ENCODE measurements around the gene VTI1A. TPM values are rescaled to one million over a fixed set of nuclear protein-coding genes. Genes with fewer than 3 reads are reported as not detected.

The VTI1A gene
- total RNA-seq, 6 donors from 2014 or later = 29.5 to 247 (median 43.0) TPM

GRCh38 chr10:112766636-112767035 lies 319.6 kb downstream of the VTI1A start:
- no peak overlapping the region for H3K27ac ChIP-seq
- no peak overlapping the region for H3K4me3 ChIP-seq
- TF ChIP-seq EP300 (IDR thresholded peaks at IDR 0.05) (no peak), POLR2A (IDR thresholded peaks at IDR 0.05) (no peak), POLR2AphosphoS5 (IDR thresholded peaks at IDR 0.05) (no peak), CTCF (IDR thresholded peaks at IDR 0.05) (no peak)
- H3K9me3 ChIP-seq = no peaks in the 10 kb centered on the region
- no peaks in the 10 kb centered on the region for H3K27me3 ChIP-seq
- no peaks in the 10 kb centered on the region for H3K36me3 ChIP-seq
- H3K4me1 ChIP-seq = no peaks in the 10 kb centered on the region
- 66 to 68% methylated on average over 2 of the region's 2 CpGs for WGBS, 2 donors
- DNase-seq (no peak), ATAC-seq (ENCODE audit: low FRiP score in 2 of 2) (no peak)

- WGBS, 2 donors = 82 to 85% methylated on average over 2 of the region's 2 CpGs
- Histone ChIP-seq H3K27me3 (no peaks in the 10 kb centered on the region), H3K4me1 (no peaks in the 10 kb centered on the region), H3K36me3 (no peaks in the 10 kb centered on the region), H3K4me3 (no peak overlapping the region), H3K27ac (no peak overlapping the region), H3K9me3 (no peaks in the 10 kb centered on the region)
- ATAC-seq (ENCODE audit: low FRiP score in 2 of 2) = no peak
- DNase-seq = no peak
- TF ChIP-seq CTCF (IDR thresholded peaks at IDR 0.05) = no peak
These were observed 320.1 kb downstream of the VTI1A start for GRCh38 chr10:112767156-112767555.

- ATAC-seq (ENCODE audit: low FRiP score in 2 of 2) (no peak), DNase-seq (no peak)
- Histone ChIP-seq H3K36me3 (no peaks in the 10 kb centered on the region), H3K9me3 (no peaks in the 10 kb centered on the region), H3K4me1 (no peaks in the 10 kb centered on the region), H3K27ac (no peak overlapping the region), H3K4me3 (no peak overlapping the region), H3K27me3 (no peaks in the 10 kb centered on the region)
- TF ChIP-seq CTCF (IDR thresholded peaks at IDR 0.05) = no peak
- no peak for TF ChIP-seq POLR2AphosphoS5 (IDR thresholded peaks at IDR 0.05)
- no peak for TF ChIP-seq EP300 (IDR thresholded peaks at IDR 0.05)
- TF ChIP-seq POLR2A (IDR thresholded peaks at IDR 0.05) = no peak
- 94 to 95% methylated on average over 7 of the region's 7 CpGs for WGBS, 2 donors
These were observed 321.1 kb downstream of the VTI1A start for GRCh38 chr10:112768121-112768520.

GRCh38 chr10:112769081-112769480 lies 322.1 kb downstream of the VTI1A start:
- 90 to 95% methylated on average over 2 of the region's 2 CpGs for WGBS, 2 donors
- H3K27ac ChIP-seq = no peak overlapping the region
- no peak for DNase-seq
- ATAC-seq (ENCODE audit: low FRiP score in 2 of 2) = no peak
- no peaks in the 10 kb centered on the region for H3K4me1 ChIP-seq
- TF ChIP-seq POLR2AphosphoS5 (IDR thresholded peaks at IDR 0.05) (no peak), POLR2A (IDR thresholded peaks at IDR 0.05) (no peak), EP300 (IDR thresholded peaks at IDR 0.05) (no peak), CTCF (IDR thresholded peaks at IDR 0.05) (no peak)
- no peaks in the 10 kb centered on the region for H3K27me3 ChIP-seq
- no peak overlapping the region for H3K4me3 ChIP-seq
- no peaks in the 10 kb centered on the region for H3K36me3 ChIP-seq
- no peaks in the 10 kb centered on the region for H3K9me3 ChIP-seq

- Histone ChIP-seq H3K4me1 (no peaks in the 10 kb centered on the region), H3K36me3 (no peaks in the 10 kb centered on the region), H3K4me3 (no peak overlapping the region), H3K27me3 (no peaks in the 10 kb centered on the region), H3K27ac (no peak overlapping the region), H3K9me3 (no peaks in the 10 kb centered on the region)
- DNase-seq (no peak), ATAC-seq (ENCODE audit: low FRiP score in 2 of 2) (no peak)
- WGBS, 2 donors = 92% methylated on average over 6 of the region's 6 CpGs
- TF ChIP-seq POLR2AphosphoS5 (IDR thresholded peaks at IDR 0.05) (no peak), CTCF (IDR thresholded peaks at IDR 0.05) (no peak), EP300 (IDR thresholded peaks at IDR 0.05) (no peak), POLR2A (IDR thresholded peaks at IDR 0.05) (no peak)
These were observed 322.8 kb downstream of the VTI1A start for GRCh38 chr10:112769611-112770370.

Measured in upper lobe of left lung (tissue), 6 donors.